ENCODE results near the gene AFF1. TPM values are rescaled to one million over a fixed set of nuclear protein-coding genes. Genes with fewer than 3 reads are reported as not detected.

AFF1 gene
- total and polyA plus RNA-seq, 4 experiments from 2014 or later = 13.6 to 108 (median 66.4) TPM

DNA sequence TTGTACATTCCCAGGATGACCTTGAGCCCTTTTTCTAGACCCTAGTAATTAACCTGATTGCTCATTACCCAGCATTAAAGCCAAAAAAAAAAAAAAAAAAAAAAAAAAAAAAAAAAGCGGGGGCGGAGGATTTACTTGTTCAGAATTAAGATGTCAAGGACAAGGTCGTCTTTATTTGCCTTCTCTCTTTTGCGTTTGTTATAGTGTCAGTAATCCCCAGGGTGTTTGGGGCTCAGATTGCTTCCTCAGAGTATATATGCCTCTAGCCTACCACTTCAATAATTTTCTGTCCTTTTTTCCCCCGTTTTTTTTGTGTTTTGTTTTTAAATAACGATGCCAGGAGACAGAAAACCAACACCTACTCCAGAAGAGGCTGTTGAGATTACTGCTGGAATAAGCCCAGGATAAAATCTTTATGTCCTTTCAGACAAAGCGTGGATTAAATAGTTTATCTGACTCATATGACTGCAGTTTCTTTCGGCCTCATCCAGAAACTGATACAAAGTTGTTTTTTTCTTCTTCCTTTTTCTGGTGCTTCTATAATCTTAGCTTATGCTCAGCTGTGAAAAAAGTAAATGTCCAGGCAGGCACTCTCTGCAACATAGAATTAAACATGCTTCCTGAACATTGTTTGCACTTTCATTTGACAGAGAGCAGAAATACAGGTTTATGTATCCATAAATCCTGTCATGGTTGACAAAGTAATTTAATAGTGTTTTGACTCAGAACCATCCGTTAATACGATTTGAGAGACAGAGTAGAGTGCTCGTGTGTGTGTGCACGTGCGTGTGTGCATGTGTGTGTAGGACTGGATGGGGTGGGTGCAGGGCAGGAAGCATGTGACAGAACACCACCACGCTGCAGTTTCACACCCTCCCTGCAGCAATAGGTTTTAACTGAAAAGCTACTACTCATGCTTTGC lies 138.6 kb downstream of the AFF1 start:
- Histone ChIP-seq H3K27ac (ENCODE audit: low read depth, low read length) (peak overlapping the region; percentile 21), H3K9me3 (ENCODE audit: control insufficient read depth in 1 of 2, low read length in 2 of 2) (no peaks in the 10 kb centered on the region), H3K36me3 (ENCODE audit: insufficient read depth, low read length) (no peaks in the 10 kb centered on the region), H3K4me1 (ENCODE audit: insufficient read depth, low read length) (peaks cover 27% of the 10 kb centered on the region), H3K4me3 (ENCODE audit: low read length in 2 of 2) (peak overlapping the region in 1 of 2 donors; percentile 41), H3K27me3 (ENCODE audit: insufficient read depth, low read length) (no peaks in the 10 kb centered on the region)
- Mint-ChIP-seq H3K4me3 (peak overlapping the region; percentile 61 to 83 (median 76)), H3K27ac (peak overlapping the region; percentile 20 to 82 (median 74)), H3K36me3 (peaks cover 0 to 4% of the 10 kb centered on the region in 2 donors), H3K9me3 (peaks cover 0 to 1% (median 0%) of the 10 kb centered on the region in 8 donors), H3K4me1 (peaks cover 42 to 68% (median 54%) of the 10 kb centered on the region in 4 donors), H3K27me3 (no peaks in the 10 kb centered on the region)
- POLR2A ChIA-PET (ENCODE audit: partially characterized antibody) = interaction anchor here (1.0 kb wide), 4 partner anchors 31 to 139 kb away, joined by 3 to 7 read pairs (median 4); partner anchors contain the start of gene AFF1
- CTCF ChIA-PET (ENCODE audit: partially characterized antibody) = interaction anchor here (0.7 kb wide), 2 partner anchors 139 to 140 kb away, joined by 3 read pairs; no protein-coding TSS in a partner anchor
- DNase-seq = peak; percentile 37 to 57 (median 45)
- intact Hi-C loops (cut with micrococcal nuclease) = loop anchor here (1.0 to 5.0 kb wide), 4 partner anchors 11 to 66 kb away; no protein-coding TSS in a partner anchor

DNA sequence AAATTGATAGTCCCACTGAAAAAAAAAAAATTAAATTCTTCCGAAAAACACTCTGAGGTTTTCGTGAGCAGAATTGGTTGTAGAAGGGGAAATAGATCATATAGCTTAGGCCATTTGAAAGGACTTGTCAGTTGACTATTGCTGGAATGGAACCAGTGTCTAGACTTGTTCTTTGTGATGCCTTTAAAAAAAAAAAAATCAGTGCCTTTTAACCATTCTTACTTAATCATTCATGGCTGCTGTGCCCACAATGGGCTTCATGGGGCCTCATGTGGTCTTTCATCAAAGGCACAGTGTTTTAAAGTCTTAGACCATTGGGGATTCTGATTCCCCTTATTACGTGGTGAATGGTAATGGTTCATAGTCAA lies 139.3 kb downstream of the AFF1 start:
- Mint-ChIP-seq H3K9me3 (peaks cover 0 to 1% (median 0%) of the 10 kb centered on the region in 8 donors), H3K36me3 (peaks cover 0 to 4% of the 10 kb centered on the region in 2 donors), H3K27me3 (no peaks in the 10 kb centered on the region), H3K27ac (peak overlapping the region; percentile 18 to 82 (median 69)), H3K4me3 (peak overlapping the region in 7 of 8 donors; percentile 61 to 83 (median 72)), H3K4me1 (peaks cover 40 to 64% (median 52%) of the 10 kb centered on the region in 4 donors)
- ChIA-PET POLR2A (ENCODE audit: partially characterized antibody) (interaction anchor here (1.0 kb wide), 4 partner anchors 30 to 139 kb away, joined by 3 to 7 read pairs (median 4); partner anchors contain the start of gene AFF1), CTCF (ENCODE audit: partially characterized antibody) (interaction anchor here (0.7 kb wide), 2 partner anchors 140 to 141 kb away, joined by 3 read pairs; no protein-coding TSS in a partner anchor)
- no peaks in the 10 kb centered on the region for H3K9me3 ChIP-seq (ENCODE audit: control insufficient read depth in 1 of 2, low read length in 2 of 2)
- H3K36me3 ChIP-seq (ENCODE audit: insufficient read depth, low read length) = no peaks in the 10 kb centered on the region
- H3K27me3 ChIP-seq (ENCODE audit: insufficient read depth, low read length) = no peaks in the 10 kb centered on the region
- no peak overlapping the region for H3K27ac ChIP-seq (ENCODE audit: low read depth, low read length)
- peak overlapping the region in 1 of 2 donors; percentile 41 for H3K4me3 ChIP-seq (ENCODE audit: low read length in 2 of 2)
- H3K4me1 ChIP-seq (ENCODE audit: insufficient read depth, low read length) = peaks cover 31% of the 10 kb centered on the region
- intact Hi-C loops (cut with micrococcal nuclease) = loop anchor here (2.0 to 5.0 kb wide), 3 partner anchors 29 to 67 kb away; no protein-coding TSS in a partner anchor
- DNase-seq = no peak

DNA sequence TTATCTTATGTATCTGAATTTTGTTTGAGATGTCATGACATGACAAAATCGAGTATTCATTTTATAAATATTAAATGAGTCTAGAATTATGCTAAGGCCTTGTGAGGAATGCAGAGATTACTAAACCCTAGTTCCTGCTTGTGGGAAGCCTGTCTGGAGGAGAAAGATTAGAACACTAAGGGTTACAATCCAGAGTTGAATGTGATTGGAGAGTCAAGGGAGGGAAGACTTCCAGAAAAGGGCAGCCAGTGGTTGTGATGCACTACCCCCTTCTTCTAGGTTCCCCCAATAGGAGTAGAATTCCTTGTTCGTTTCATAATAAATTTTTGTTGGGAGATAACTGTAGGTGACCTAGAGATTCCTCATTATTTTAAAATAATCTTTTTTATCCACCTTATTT lies 141.1 kb downstream of the AFF1 start:
- Histone ChIP-seq H3K4me3 (ENCODE audit: low read length in 2 of 2) (no peak overlapping the region), H3K27me3 (ENCODE audit: insufficient read depth, low read length) (no peaks in the 10 kb centered on the region), H3K9me3 (ENCODE audit: control insufficient read depth in 1 of 2, low read length in 2 of 2) (no peaks in the 10 kb centered on the region), H3K27ac (ENCODE audit: low read depth, low read length) (no peak overlapping the region), H3K4me1 (ENCODE audit: insufficient read depth, low read length) (peaks cover 41% of the 10 kb centered on the region), H3K36me3 (ENCODE audit: insufficient read depth, low read length) (no peaks in the 10 kb centered on the region)
- ChIA-PET POLR2A (ENCODE audit: partially characterized antibody) (no interaction called here), CTCF (ENCODE audit: partially characterized antibody) (interaction anchor here (0.9 kb wide), 1 partner anchor 22 kb away, joined by 5 read pairs; no protein-coding TSS in a partner anchor)
- Mint-ChIP-seq H3K27me3 (no peaks in the 10 kb centered on the region), H3K4me1 (peaks cover 48 to 73% (median 58%) of the 10 kb centered on the region in 4 donors), H3K27ac (peak overlapping the region in 3 of 7 donors; percentile 14 to 64 (median 23)), H3K4me3 (no peak overlapping the region), H3K36me3 (peaks cover 0 to 4% of the 10 kb centered on the region in 2 donors), H3K9me3 (peaks cover 0 to 1% (median 0%) of the 10 kb centered on the region in 8 donors)
- DNase-seq = no peak
- intact Hi-C loops (cut with micrococcal nuclease) = loop anchor here (2.0 kb wide), 1 partner anchor 27 kb away; no protein-coding TSS in a partner anchor

DNA sequence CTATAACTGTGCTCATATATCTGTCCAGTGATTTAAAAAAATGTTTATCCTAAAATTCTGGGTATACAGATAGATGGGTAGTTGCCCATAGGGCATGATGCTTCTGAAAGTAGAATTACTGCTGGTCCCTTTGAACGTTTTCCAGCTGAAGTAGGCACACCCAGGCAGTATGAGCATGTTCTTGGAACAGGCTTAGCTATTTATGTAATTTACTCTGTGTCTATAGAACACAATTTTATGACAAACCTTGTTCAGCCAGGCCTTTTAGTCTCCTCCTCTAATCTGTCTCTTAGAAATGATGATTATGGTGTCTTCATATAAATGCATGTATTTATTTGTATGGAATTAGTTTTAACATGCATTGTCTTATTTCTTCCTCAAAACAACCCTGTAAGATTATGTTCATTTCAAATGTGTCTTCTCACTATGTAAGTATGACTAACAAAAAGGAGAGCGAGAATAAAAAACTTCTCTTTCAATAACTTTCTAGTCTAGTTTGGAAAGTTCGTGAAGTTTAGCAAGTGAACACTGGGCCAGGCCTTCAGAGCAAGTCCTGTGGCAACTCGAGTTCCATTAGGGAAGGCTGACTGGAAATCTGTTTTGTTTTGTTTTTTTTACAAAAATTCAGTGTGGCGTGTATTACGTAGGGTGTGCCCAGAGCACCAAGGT lies 142.0 kb downstream of the AFF1 start:
- H3K27ac ChIP-seq (ENCODE audit: low read depth, low read length) = no peak overlapping the region
- H3K4me1 ChIP-seq (ENCODE audit: insufficient read depth, low read length) = peaks cover 41% of the 10 kb centered on the region
- Mint-ChIP-seq H3K27ac (no peak overlapping the region), H3K9me3 (peaks cover 0 to 1% (median 0%) of the 10 kb centered on the region in 8 donors), H3K4me3 (no peak overlapping the region), H3K4me1 (peaks cover 50 to 76% (median 58%) of the 10 kb centered on the region in 4 donors), H3K27me3 (no peaks in the 10 kb centered on the region), H3K36me3 (peaks cover 0 to under 1% of the 10 kb centered on the region in 2 donors)
- ChIA-PET CTCF (ENCODE audit: partially characterized antibody) (interaction anchor here (0.5 to 1.1 kb wide), 3 partner anchors 16 to 196 kb away, joined by 3 to 5 read pairs (median 3); no protein-coding TSS in a partner anchor), POLR2A (ENCODE audit: partially characterized antibody) (no interaction called here)
- DNase-seq = no peak
- intact Hi-C loops (cut with micrococcal nuclease) = no loop called here
- no peaks in the 10 kb centered on the region for H3K27me3 ChIP-seq (ENCODE audit: insufficient read depth, low read length)
- no peaks in the 10 kb centered on the region for H3K36me3 ChIP-seq (ENCODE audit: insufficient read depth, low read length)
- H3K9me3 ChIP-seq (ENCODE audit: control insufficient read depth in 1 of 2, low read length in 2 of 2) = no peaks in the 10 kb centered on the region
- no peak overlapping the region for H3K4me3 ChIP-seq (ENCODE audit: low read length in 2 of 2)

DNA sequence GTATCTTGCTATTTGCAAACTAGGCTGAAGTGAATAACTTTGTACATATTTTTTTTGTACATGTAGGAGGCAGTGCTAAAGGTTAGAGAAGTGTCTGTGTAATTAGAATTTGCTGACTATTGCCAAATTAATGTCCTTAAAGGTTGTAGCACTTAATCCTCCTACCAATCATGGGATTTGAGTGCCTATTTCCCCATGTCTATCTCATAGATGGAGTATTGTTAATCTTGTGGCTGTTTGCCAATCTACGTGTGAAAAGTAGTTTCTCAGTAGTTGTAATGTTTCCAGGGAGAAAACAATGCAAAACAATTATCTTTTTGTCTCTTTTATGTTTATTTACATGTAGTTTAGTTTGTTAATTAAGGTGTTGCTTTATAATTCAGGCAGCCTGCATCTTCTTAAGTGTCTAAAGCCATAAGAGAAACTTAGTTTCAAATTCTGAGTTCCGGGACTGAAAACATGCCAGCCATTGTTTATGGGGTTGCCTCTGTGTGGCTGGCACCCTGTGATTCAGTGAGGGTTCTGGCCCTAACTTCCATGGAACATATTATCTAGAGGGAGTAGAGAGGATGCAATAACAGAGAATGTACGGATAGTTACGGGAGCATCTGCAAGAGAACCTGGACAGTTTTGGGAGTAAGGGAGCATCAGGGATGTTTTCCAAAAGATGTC lies 143.2 kb downstream of the AFF1 start:
- H3K9me3 Mint-ChIP-seq = peaks cover 0 to 1% (median 0%) of the 10 kb centered on the region in 8 donors
- CTCF ChIA-PET (ENCODE audit: partially characterized antibody) = interaction anchor here (0.6 kb wide), 1 partner anchor 96 kb away, joined by 3 read pairs; no protein-coding TSS in a partner anchor
- peak overlapping the region in 1 of 7 donors; percentile 1 for H3K27ac Mint-ChIP-seq
- peaks cover 46 to 74% (median 54%) of the 10 kb centered on the region in 4 donors for H3K4me1 Mint-ChIP-seq
- no peaks in the 10 kb centered on the region for H3K36me3 Mint-ChIP-seq
- no peaks in the 10 kb centered on the region for H3K36me3 ChIP-seq (ENCODE audit: insufficient read depth, low read length)
- H3K4me1 ChIP-seq (ENCODE audit: insufficient read depth, low read length) = peaks cover 37% of the 10 kb centered on the region
- no peaks in the 10 kb centered on the region for H3K27me3 Mint-ChIP-seq
- H3K9me3 ChIP-seq (ENCODE audit: control insufficient read depth in 1 of 2, low read length in 2 of 2) = no peaks in the 10 kb centered on the region
- POLR2A ChIA-PET (ENCODE audit: partially characterized antibody) = no interaction called here
- no peak overlapping the region for H3K4me3 ChIP-seq (ENCODE audit: low read length in 2 of 2)
- DNase-seq = no peak
- no peak overlapping the region for H3K27ac ChIP-seq (ENCODE audit: low read depth, low read length)
- H3K4me3 Mint-ChIP-seq = no peak overlapping the region
- H3K27me3 ChIP-seq (ENCODE audit: insufficient read depth, low read length) = no peaks in the 10 kb centered on the region
- intact Hi-C loops (cut with micrococcal nuclease) = no loop called here

DNA sequence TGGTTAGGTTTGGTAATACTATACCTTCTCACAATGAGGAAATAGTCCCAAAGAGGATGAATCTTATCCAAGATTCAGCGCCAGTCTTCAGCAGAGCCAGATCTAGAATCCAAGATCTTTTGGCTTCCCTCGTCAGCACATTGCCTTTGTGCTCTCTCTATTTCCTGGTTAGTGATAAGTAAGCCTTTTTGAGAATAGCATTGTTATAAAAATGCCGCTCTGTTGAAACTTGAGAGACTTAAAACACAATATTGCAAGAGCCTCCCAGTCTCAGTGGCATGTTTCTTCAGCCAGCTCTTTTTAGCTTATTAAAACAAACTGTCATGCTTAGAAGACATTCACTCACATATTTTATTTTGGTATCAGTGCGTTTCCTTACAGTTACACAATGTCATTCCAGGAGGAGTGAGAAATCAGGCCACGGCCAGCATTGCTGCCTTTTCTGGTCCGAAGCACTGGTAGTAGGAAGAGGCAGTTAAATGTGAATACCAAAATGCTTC lies 144.2 kb downstream of the AFF1 start:
- CTCF ChIA-PET (ENCODE audit: partially characterized antibody) = interaction anchor here (0.6 to 3.7 kb wide), 6 partner anchors 12 to 156 kb away, joined by 3 to 23 read pairs (median 4); partner anchors contain the start of gene AFF1
- Histone ChIP-seq H3K4me3 (ENCODE audit: low read length in 2 of 2) (no peak overlapping the region), H3K9me3 (ENCODE audit: control insufficient read depth in 1 of 2, low read length in 2 of 2) (no peaks in the 10 kb centered on the region), H3K36me3 (ENCODE audit: insufficient read depth, low read length) (no peaks in the 10 kb centered on the region), H3K4me1 (ENCODE audit: insufficient read depth, low read length) (peaks cover 28% of the 10 kb centered on the region), H3K27ac (ENCODE audit: low read depth, low read length) (no peak overlapping the region), H3K27me3 (ENCODE audit: insufficient read depth, low read length) (no peaks in the 10 kb centered on the region)
- Mint-ChIP-seq H3K27me3 (no peaks in the 10 kb centered on the region), H3K36me3 (no peaks in the 10 kb centered on the region), H3K27ac (no peak overlapping the region), H3K9me3 (peaks cover 0 to 1% (median 0%) of the 10 kb centered on the region in 8 donors), H3K4me3 (no peak overlapping the region), H3K4me1 (peaks cover 38 to 66% (median 48%) of the 10 kb centered on the region in 4 donors)
- no peak for DNase-seq
- intact Hi-C loops (cut with micrococcal nuclease) = no loop called here
- POLR2A ChIA-PET (ENCODE audit: partially characterized antibody) = no interaction called here
